Upper lobe of left lung (tissue), 6 donors: ENCODE data around the gene ADPRH. TPM values are rescaled to one million over a fixed set of nuclear protein-coding genes. Genes with fewer than 3 reads are reported as not detected.
"Not testable (repeated sequence)": the region's sequence is repeated elsewhere in the genome, so short reads cannot be mapped to it uniquely, and the experiment has no call there.

Experiments used
- ATAC-seq, 2 donors: fragments of 200-7000 bp; cut with Tn5 transposase; one replicate each; pipeline ENCODE4 v1.9.1; 2022; ENCODE audit warnings: mild to moderate bottlenecking in 2 of 2, moderate library complexity in 2 of 2; ENCODE audit not compliant: low FRiP score in 2 of 2
- DNase-seq, 2 donors: peaks; one replicate each; pipeline ENCODE4 v3.0.0-alpha.2; 2019 to 2020
- H3K27ac ChIP-seq, 4 donors: fragments of 200-600 bp; sonication (generic); one replicate each; pipeline ENCODE4 v1.5.1; 2016 to 2019
- H3K27me3 ChIP-seq, 4 donors: fragments of 200-600 bp; sonication (generic); one replicate each; pipeline ENCODE4 v1.5.1; 2017 to 2019
- H3K36me3 ChIP-seq, 4 donors: fragments of 200-600 bp; sonication (generic); one replicate each; pipeline ENCODE4 v1.5.1; 2016 to 2019
- H3K4me1 ChIP-seq, 4 donors: fragments of 200-600 bp; sonication (generic); one replicate each; pipeline ENCODE4 v1.5.1; 2018 to 2019
- H3K4me3 ChIP-seq, 4 donors: fragments of 200-600 bp; sonication (generic); one replicate each; pipeline ENCODE4 v1.5.1; 2017 to 2019; ENCODE audit warnings: mild to moderate bottlenecking in 2 of 4, moderate library complexity in 1 of 4
- H3K9me3 ChIP-seq, 4 donors: fragments of 200-600 bp; sonication (generic); one replicate each; pipeline ENCODE4 v1.5.1; 2018 to 2019
- CTCF ChIP-seq, 6 experiments: fragments of 450-650 bp in 4 of 6; fragments of 200-600 bp in 2 of 6; sonication (generic) in 2 of 6; IDR thresholded peaks; one replicate each; pipeline ENCODE4 v1.5.1; 2016 to 2019; ENCODE audit warnings: antibody characterized with exemption in 6 of 6
- EP300 ChIP-seq, 4 donors: sonication (generic); formaldehyde crosslinking; IDR thresholded peaks; one replicate each; pipeline ENCODE4 v1.5.1; 2017; ENCODE audit warnings: antibody characterized with exemption in 4 of 4, control low read depth in 2 of 4
- POLR2A ChIP-seq, 4 donors: fragments of 450-650 bp; IDR thresholded peaks; one replicate each; pipeline ENCODE4 v1.5.1; 2016 to 2017; ENCODE audit warnings: antibody characterized with exemption in 4 of 4, mild to moderate bottlenecking in 2 of 4
- POLR2AphosphoS5 ChIP-seq, 2 donors: sonication (generic); formaldehyde crosslinking; IDR thresholded peaks; one replicate each; pipeline ENCODE4 v1.5.1; 2017; ENCODE audit warnings: antibody characterized with exemption in 2 of 2
- WGBS, 2 donors: methylation state at CpG; one replicate each; pipeline ENCODE4 v1.1.5; 2017 to 2018; 5-methylcytosine and 5-hydroxymethylcytosine counted together
- total RNA-seq, 6 donors: library from RNA; depleted of rRNA in 4 of 6; stranded (reverse); fragments of >200 nt in 4 of 6; gene quantifications; one replicate each; pipeline versions ENCODE4 v1.1.0 to v1.2.1, GENCODE V29; 2016 to 2021
- donor health status: DM: no; HTN: no; CAD: no; lungs with moderate emphysema.
- donor health status: DM: no; HTN: yes; CAD: no; lungs with severe emphysema.

Gene ADPRH
- total RNA-seq, 6 donors from 2014 or later = 18.9 to 33.8 (median 25.1) TPM

- Histone ChIP-seq H3K4me3 (no peak overlapping the region), H3K4me1 (peaks cover 0 to 15% (median 11%) of the 10 kb centered on the region in 4 donors), H3K36me3 (peaks cover 0 to 9% (median 4%) of the 10 kb centered on the region in 4 donors), H3K27me3 (no peaks in the 10 kb centered on the region), H3K9me3 (no peaks in the 10 kb centered on the region), H3K27ac (no peak overlapping the region)
- DNase-seq = peak in 1 of 2 donors; percentile 30
- ATAC-seq = peak; percentile 57 to 75
- no peak for TF ChIP-seq POLR2A (IDR thresholded peaks at IDR 0.05)
- TF ChIP-seq POLR2AphosphoS5 (IDR thresholded peaks at IDR 0.05) = peak in 1 of 2 donors; percentile 11
- WGBS, 2 donors = 53 to 56% methylated on average over 6 of the region's 6 CpGs
Observed at GRCh38 chr3:119589102-119589773, 9.9 kb downstream of the ADPRH start.

DNA sequence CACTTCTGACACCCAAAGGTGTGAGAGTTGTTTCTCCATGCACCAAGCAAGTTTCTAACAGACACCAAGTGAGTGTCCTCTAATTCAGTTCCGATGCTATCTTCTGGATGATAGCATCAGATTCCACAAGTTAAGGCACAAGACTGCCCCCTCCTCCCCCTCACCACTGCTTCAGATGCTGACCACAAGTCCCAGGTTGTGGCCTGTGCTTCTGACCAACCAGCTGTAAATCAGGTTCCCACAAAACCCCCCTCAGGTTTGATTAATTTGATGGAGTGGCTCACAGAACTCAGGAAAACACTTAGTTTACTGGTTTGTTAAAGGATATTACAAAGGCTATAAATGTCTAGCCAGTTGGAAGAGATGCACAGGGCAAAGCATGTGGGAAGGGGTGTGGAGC lies 11.4 kb downstream of the ADPRH start:
- ATAC-seq (no peak), DNase-seq (no peak)
- H3K27me3 ChIP-seq = no peaks in the 10 kb centered on the region
- H3K4me1 ChIP-seq = peaks cover 3 to 20% (median 14%) of the 10 kb centered on the region in 4 donors
- peaks cover 0 to 9% (median 4%) of the 10 kb centered on the region in 4 donors for H3K36me3 ChIP-seq
- TF ChIP-seq POLR2AphosphoS5 (IDR thresholded peaks at IDR 0.05) (no peak), POLR2A (IDR thresholded peaks at IDR 0.05) (no peak), CTCF (IDR thresholded peaks at IDR 0.05) (no peak), EP300 (IDR thresholded peaks at IDR 0.05) (no peak)
- H3K27ac ChIP-seq = no peak overlapping the region
- 86 to 100% methylated on average over 1 of the region's 1 CpG for WGBS, 2 donors
- H3K4me3 ChIP-seq = no peak overlapping the region
- no peaks in the 10 kb centered on the region for H3K9me3 ChIP-seq

DNA sequence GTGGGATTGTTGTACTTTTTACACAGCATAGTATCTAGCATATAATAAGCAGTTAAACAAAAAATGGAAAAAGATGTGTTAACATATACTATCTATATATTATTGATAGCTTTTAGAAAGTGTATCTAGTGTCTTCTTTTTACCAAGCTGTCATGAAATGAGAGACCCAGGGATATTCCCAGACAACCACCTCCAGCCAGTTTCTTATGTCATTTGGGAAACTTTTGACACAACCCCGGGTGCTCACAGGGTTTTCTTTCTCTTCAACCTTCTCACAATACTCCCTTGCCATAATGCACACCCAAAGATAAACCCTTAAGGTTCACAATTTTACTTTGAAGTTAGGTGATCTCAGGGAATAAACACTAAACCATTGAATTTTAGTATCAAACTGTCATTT lies 13.6 kb downstream of the ADPRH start:
- Histone ChIP-seq H3K27me3 (no peaks in the 10 kb centered on the region), H3K9me3 (no peaks in the 10 kb centered on the region), H3K4me3 (no peak overlapping the region), H3K27ac (no peak overlapping the region), H3K36me3 (no peaks in the 10 kb centered on the region), H3K4me1 (peaks cover 20 to 41% (median 28%) of the 10 kb centered on the region in 4 donors)
- TF ChIP-seq CTCF (IDR thresholded peaks at IDR 0.05) (no peak), POLR2A (IDR thresholded peaks at IDR 0.05) (no peak), POLR2AphosphoS5 (IDR thresholded peaks at IDR 0.05) (no peak), EP300 (IDR thresholded peaks at IDR 0.05) (no peak)
- DNase-seq (no peak), ATAC-seq (no peak)
- 62 to 75% methylated on average over 1 of the region's 1 CpG for WGBS, 2 donors

- H3K9me3 ChIP-seq = no peaks in the 10 kb centered on the region
- no peak for ATAC-seq
- no peaks in the 10 kb centered on the region for H3K36me3 ChIP-seq
- WGBS, 2 donors = 73 to 86% methylated on average over 5 of the region's 5 CpGs
- no peaks in the 10 kb centered on the region for H3K27me3 ChIP-seq
- peaks cover 19 to 36% (median 23%) of the 10 kb centered on the region in 4 donors for H3K4me1 ChIP-seq
- no peak overlapping the region for H3K4me3 ChIP-seq
- no peak overlapping the region for H3K27ac ChIP-seq
- no peak for DNase-seq
- TF ChIP-seq POLR2A (IDR thresholded peaks at IDR 0.05) (no peak), EP300 (IDR thresholded peaks at IDR 0.05) (no peak), POLR2AphosphoS5 (IDR thresholded peaks at IDR 0.05) (no peak), CTCF (IDR thresholded peaks at IDR 0.05) (no peak)
Observed at GRCh38 chr3:119594066-119594465, 14.8 kb downstream of the ADPRH start.

DNA sequence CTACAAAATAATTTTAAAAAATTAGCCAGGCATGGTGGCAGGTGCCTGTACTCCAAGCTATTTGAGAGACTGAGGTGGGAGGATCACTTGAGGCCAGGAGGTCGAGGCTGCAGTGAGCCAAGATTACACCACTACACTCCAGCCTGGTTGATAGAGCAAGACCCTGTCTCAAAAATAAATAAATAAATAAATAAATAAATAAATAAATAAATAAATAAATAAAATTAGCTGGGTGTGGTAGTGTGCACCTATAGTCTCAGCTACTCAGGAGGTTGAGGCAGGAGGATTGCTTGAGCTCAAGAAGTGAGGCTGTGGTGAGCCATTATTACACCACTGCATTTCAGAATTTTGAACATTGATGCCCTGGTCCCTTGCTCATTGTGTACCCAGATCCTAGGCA lies 15.6 kb downstream of the ADPRH start:
- ATAC-seq = not testable (repeated sequence)
- H3K4me1 ChIP-seq = peaks cover 19 to 32% (median 21%) of the 10 kb centered on the region in 4 donors
- WGBS, 2 donors = 85 to 91% methylated on average over 1 of the region's 1 CpG

More for the DNA sequence above, 15.6 kb downstream of the ADPRH start:
- H3K27ac ChIP-seq, H3K36me3 ChIP-seq, DNase-seq, H3K4me3 ChIP-seq, H3K27me3 ChIP-seq, H3K9me3 ChIP-seq: not testable (repeated sequence)
